PC-9 (cell line): Measurements from ENCODE around the gene ARID3A. TPM values are rescaled to one million over a fixed set of nuclear protein-coding genes. Genes with fewer than 3 reads are reported as not detected.

ENCODE experiments used
- BruUV-seq: library from RNA; stranded (reverse); fragments of 400-500 nt; replicated peaks from 2 replicates; lab custom pipeline; 2021; lab: Mats Ljungman, UMichigan
- CTCF ChIA-PET: fragments of 300-600 bp; sonication (Branson Sonifier 250); formaldehyde crosslinking; loops from one replicate; lab custom pipeline; 2022; ENCODE audit warnings: antibody characterized with exemption; lab: Charles Lee
- POLR2A ChIA-PET: fragments of 300-600 bp; sonication (Branson Sonifier 250); formaldehyde crosslinking; loops from one replicate; lab custom pipeline; 2022; ENCODE audit warnings: antibody characterized with exemption; ENCODE audit not compliant: unreplicated experiment; lab: Charles Lee
- DNase-seq, 2 experiments: peaks; one replicate each; pipeline versions ENCODE4 v3.0.0 to v3.0.0-alpha.2; 2015 to 2022; ENCODE audit warnings: mixed read lengths in 1 of 2
- H2AFZ ChIP-seq: fragments of 200-600 bp; sonication (generic); 2 replicates; pipeline ENCODE4 v1.8.1; 2017; ENCODE audit warnings: antibody characterized with exemption
- H3F3A ChIP-seq: fragments of 200-600 bp; sonication (generic); 2 replicates; pipeline ENCODE4 v1.8.1; 2017; ENCODE audit warnings: antibody characterized with exemption, mild to moderate bottlenecking, low read depth; ENCODE audit not compliant: insufficient read depth
- H3K27ac ChIP-seq: fragments of 200-600 bp; sonication (generic); 2 replicates; pipeline ENCODE4 v1.6.1; 2016; ENCODE audit warnings: mixed run types
- H3K27me3 ChIP-seq: fragments of 200-600 bp; sonication (generic); 2 replicates; pipeline ENCODE4 v1.6.1; 2016; ENCODE audit warnings: low read depth, mixed run types; ENCODE audit not compliant: insufficient read depth
- H3K36me3 ChIP-seq: fragments of 200-600 bp; sonication (generic); 2 replicates; pipeline ENCODE4 v1.6.1; 2016; ENCODE audit warnings: low read depth, mixed run types
- H3K4me1 ChIP-seq: fragments of 200-600 bp; sonication (generic); replicated peaks from 2 replicates; pipeline ENCODE4 v1.6.1; 2016; ENCODE audit warnings: mixed run types; ENCODE audit not compliant: insufficient read depth
- H3K4me2 ChIP-seq: fragments of 200-600 bp; sonication (generic); 2 replicates; pipeline ENCODE4 v1.6.1; 2017; ENCODE audit warnings: mixed run types
- H3K4me3 ChIP-seq: fragments of 200-600 bp; sonication (generic); 2 replicates; pipeline ENCODE4 v1.6.1; 2016; ENCODE audit warnings: mixed run types
- H3K79me2 ChIP-seq: fragments of 200-600 bp; sonication (generic); 2 replicates; pipeline ENCODE4 v1.6.1; 2017; ENCODE audit warnings: low read depth, mixed run types
- H3K9me2 ChIP-seq: fragments of 200-600 bp; sonication (generic); 2 replicates; pipeline ENCODE4 v1.8.1; 2017; ENCODE audit warnings: mild to moderate bottlenecking; ENCODE audit not compliant: insufficient read depth
- H3K9me3 ChIP-seq: fragments of 200-600 bp; sonication (generic); 2 replicates; pipeline ENCODE4 v1.8.1; 2016; ENCODE audit warnings: low read depth; ENCODE audit not compliant: insufficient read depth
- H4K20me1 ChIP-seq: fragments of 200-600 bp; sonication (generic); 2 replicates; pipeline ENCODE4 v1.8.1; 2017; ENCODE audit not compliant: insufficient read depth
- CTCF ChIP-seq: fragments of 200-600 bp; sonication (generic); conservative IDR thresholded peaks from 2 replicates; pipeline ENCODE4 v1.6.1; 2017; ENCODE audit warnings: mixed run types, antibody characterized with exemption, mild to moderate bottlenecking, moderate library complexity
- EZH2 ChIP-seq: fragments of 200-600 bp; sonication (generic); IDR thresholded peaks from 2 replicates; pipeline ENCODE4 v1.8.0; 2017; ENCODE audit warnings: antibody characterized with exemption, low read depth
- intact Hi-C: fragments of 100-400 bp; cut with micrococcal nuclease; formaldehyde crosslinking; loops from one replicate; pipeline ENCODE4 v1.10.0; 2022; ENCODE audit not compliant: unreplicated experiment
- total RNA-seq: library from RNA; stranded (reverse); gene quantifications from 2 replicates; pipeline ENCODE4 v1.2.3, GENCODE V29; 2021

The ARID3A gene
- total RNA-seq, 1 experiment from 2014 or later, result 10.7 TPM

DNA sequence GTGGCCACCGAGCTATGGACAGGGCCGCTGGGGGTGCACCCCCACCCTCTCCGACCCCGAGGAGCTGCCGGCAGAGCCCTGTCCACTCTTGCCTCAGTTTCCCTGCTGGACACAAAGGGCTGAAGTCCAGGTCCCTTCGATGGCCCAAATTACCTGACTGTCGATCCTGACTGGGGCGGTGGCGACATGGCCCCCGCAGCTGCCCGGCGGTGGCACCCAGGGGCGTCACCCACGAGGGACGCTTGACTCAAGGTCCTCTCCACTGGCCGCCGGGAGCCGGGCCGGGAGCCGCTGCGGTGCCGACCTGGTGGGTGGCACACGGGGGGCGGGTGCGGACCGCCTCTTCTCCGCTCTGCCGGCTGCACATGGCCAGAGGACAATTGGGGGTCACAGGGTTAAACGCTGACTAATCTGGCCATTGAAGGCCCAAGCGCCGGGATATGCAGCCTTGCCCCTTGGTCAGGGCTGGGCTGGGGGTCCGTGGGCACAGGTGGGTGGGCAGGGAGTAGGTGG, 16.4 kb downstream of the ARID3A start:
- no peaks in the 10 kb centered on the region for H3K9me2 ChIP-seq
- H3K4me3 ChIP-seq, result no peak overlapping the region
- CTCF ChIA-PET, result no interaction called here

GRCh38 chr19:943551-944170, 17.8 kb downstream of the ARID3A start:
- peaks cover 38% of the 10 kb centered on the region for H4K20me1 ChIP-seq
- peaks cover 32% of the 10 kb centered on the region for H3F3A ChIP-seq
- H3K27me3 ChIP-seq, result no peaks in the 10 kb centered on the region
- no peaks in the 10 kb centered on the region for H3K9me2 ChIP-seq
- H3K9me3 ChIP-seq, result no peaks in the 10 kb centered on the region
- H3K4me1 ChIP-seq, result peaks cover 31% of the 10 kb centered on the region
- no peak overlapping the region for H3K27ac ChIP-seq
- DNase-seq, result no peak
- H2AFZ ChIP-seq, result no peak overlapping the region
- TF ChIP-seq CTCF (no peak), EZH2 (no peak)
- H3K79me2 ChIP-seq, result no peaks in the 10 kb centered on the region
- no TSS peak for BruUV-seq
- no peak overlapping the region for H3K4me2 ChIP-seq
- no peaks in the 10 kb centered on the region for H3K36me3 ChIP-seq
- POLR2A ChIA-PET, result interaction anchor here (0.6 kb wide), 1 partner anchor 190 kb away, joined by 6 read pairs; no protein-coding TSS in a partner anchor
- intact Hi-C loops, result no loop called here
- no peak overlapping the region for H3K4me3 ChIP-seq
- CTCF ChIA-PET, result no interaction called here

More for the DNA sequence above, 16.4 kb downstream of the ARID3A start:
- H3F3A ChIP-seq, result peaks cover 32% of the 10 kb centered on the region
- no peaks in the 10 kb centered on the region for H3K36me3 ChIP-seq
- intact Hi-C loops, result no loop called here
- no peaks in the 10 kb centered on the region for H3K79me2 ChIP-seq
- no peak overlapping the region for H2AFZ ChIP-seq
- TF ChIP-seq EZH2, result no peak
- TF ChIP-seq CTCF, result no peak
- BruUV-seq, result no TSS peak
- H3K9me3 ChIP-seq, result no peaks in the 10 kb centered on the region
- H4K20me1 ChIP-seq, result peaks cover 38% of the 10 kb centered on the region
- no peak overlapping the region for H3K4me2 ChIP-seq
- no peak for DNase-seq
- H3K4me1 ChIP-seq, result peaks cover 31% of the 10 kb centered on the region
- H3K27me3 ChIP-seq, result no peaks in the 10 kb centered on the region
- H3K27ac ChIP-seq, result no peak overlapping the region
- POLR2A ChIA-PET, result no interaction called here

DNA sequence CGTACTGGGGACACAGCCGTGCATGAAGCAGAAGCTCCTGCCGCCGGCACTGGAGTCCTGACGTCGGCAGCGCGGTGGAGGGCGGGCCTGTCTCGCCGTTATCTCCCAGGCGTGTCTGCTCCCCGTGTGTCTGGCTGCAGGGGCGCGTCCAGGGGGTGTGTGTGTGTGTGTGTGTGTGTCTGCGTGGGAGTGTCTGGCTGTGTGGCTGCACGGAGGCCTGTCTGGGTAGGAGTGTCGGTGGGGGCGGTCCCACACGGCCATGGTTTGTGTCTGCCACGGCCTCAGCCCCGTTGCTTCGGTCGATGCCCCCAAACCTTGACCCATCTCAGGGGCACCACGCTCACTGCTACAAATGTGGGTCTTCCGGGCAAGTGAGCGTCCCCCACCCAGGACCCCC, 18.3 kb downstream of the ARID3A start:
- no peak for DNase-seq
- Histone ChIP-seq H3K9me3 (no peaks in the 10 kb centered on the region), H3F3A (peaks cover 32% of the 10 kb centered on the region), H3K4me3 (no peak overlapping the region), H2AFZ (no peak overlapping the region), H3K4me1 (peaks cover 31% of the 10 kb centered on the region), H3K27ac (no peak overlapping the region), H3K4me2 (no peak overlapping the region; the same call in 1 of the 2 replicates), H3K36me3 (no peaks in the 10 kb centered on the region), H3K27me3 (no peaks in the 10 kb centered on the region), H4K20me1 (peaks cover 37% of the 10 kb centered on the region), H3K79me2 (no peaks in the 10 kb centered on the region), H3K9me2 (no peaks in the 10 kb centered on the region)
- TF ChIP-seq EZH2 (no peak), CTCF (no peak)
- no TSS peak for BruUV-seq
- intact Hi-C loops, result no loop called here
- CTCF ChIA-PET, result no interaction called here
- POLR2A ChIA-PET, result no interaction called here
